CD14-positive monocyte (primary cell): ENCODE measurements around the gene MAST1. TPM values are rescaled to one million over a fixed set of nuclear protein-coding genes. Genes with fewer than 3 reads are reported as not detected.
A peak's percentile ranks its signal among the peaks of the same experiment; 100 is the strongest.

ENCODE experiments used
- DNase-seq, 3 donors: peaks; one replicate each; pipeline ENCODE4 v3.0.0-alpha.2; 2011 to 2022
- H2AFZ ChIP-seq: 2 replicates; pipeline ENCODE4 v1.6.0; 2012; ENCODE audit warnings: mild to moderate bottlenecking, low read depth, low read length, inconsistent platforms; ENCODE audit not compliant: insufficient read depth, poor library complexity, severe bottlenecking
- H3K27ac ChIP-seq, 2 donors: 1 replicate in 1 of 2; 2 replicates in 1 of 2; pipeline ENCODE4 v1.5.1; 2012 to 2013; ENCODE audit warnings: low read length in 2 of 2, control low read depth in 1 of 2, inconsistent platforms in 1 of 2, low read depth in 1 of 2, mild to moderate bottlenecking in 1 of 2
- H3K27me3 ChIP-seq, 2 donors: one replicate each; pipeline versions ENCODE4 v1.6.0 to v1.6.1; 2011 to 2013; ENCODE audit warnings: low read length in 2 of 2; ENCODE audit not compliant: control insufficient read depth in 2 of 2, insufficient read depth in 2 of 2
- H3K36me3 ChIP-seq, 2 donors: replicated peaks in 1 of 2; 1 replicate in 1 of 2; 2 replicates in 1 of 2; pipeline versions ENCODE4 v1.5.1 to v1.6.1; 2012 to 2013; ENCODE audit warnings: low read length in 2 of 2, control low read depth in 1 of 2, inconsistent platforms in 1 of 2, mild to moderate bottlenecking in 1 of 2; ENCODE audit not compliant: insufficient read depth in 2 of 2, control insufficient read depth in 1 of 2
- H3K4me1 ChIP-seq, 2 donors: 1 replicate in 1 of 2; 2 replicates in 1 of 2; pipeline versions ENCODE4 v1.5.1 to v1.6.1; 2012 to 2013; ENCODE audit warnings: low read length in 2 of 2, control low read depth in 1 of 2, inconsistent platforms in 1 of 2, mild to moderate bottlenecking in 1 of 2, moderate library complexity in 1 of 2; ENCODE audit not compliant: insufficient read depth in 2 of 2, control insufficient read depth in 1 of 2
- H3K4me2 ChIP-seq: replicated peaks from 2 replicates; pipeline ENCODE3; 2012; ENCODE audit warnings: low read length, moderate library complexity, mild to moderate bottlenecking; ENCODE audit not compliant: poor library complexity, severe bottlenecking; ENCODE audit errors: extremely low read depth
- H3K4me3 ChIP-seq, 3 experiments: fragments of 200-600 bp in 1 of 3; sonication (generic) in 1 of 3; replicated peaks in 1 of 3; 1 replicate in 2 of 3; 2 replicates in 1 of 3; pipeline ENCODE4 v1.5.1; 2011 to 2013; ENCODE audit warnings: low read length in 3 of 3, mild to moderate bottlenecking in 3 of 3, control low read depth in 2 of 3, low read depth in 2 of 3, inconsistent platforms in 1 of 3, moderate library complexity in 1 of 3
- H3K79me2 ChIP-seq: 2 replicates; pipeline ENCODE4 v1.6.0; 2012; ENCODE audit warnings: mild to moderate bottlenecking, control low read depth, inconsistent platforms, low read length, moderate library complexity; ENCODE audit not compliant: insufficient read depth
- H3K9ac ChIP-seq: 2 replicates; pipeline ENCODE4 v1.6.0; 2017; ENCODE audit warnings: low read length, mild to moderate bottlenecking; ENCODE audit not compliant: insufficient read depth, poor library complexity, severe bottlenecking
- H3K9me3 ChIP-seq, 2 donors: replicated peaks in 1 of 2; 1 replicate in 1 of 2; 2 replicates in 1 of 2; pipeline versions ENCODE4 v1.5.1 to v1.6.1; 2012 to 2013; ENCODE audit warnings: low read length in 2 of 2, control low read depth in 1 of 2; ENCODE audit not compliant: control insufficient read depth in 1 of 2, insufficient read depth in 1 of 2
- H4K20me1 ChIP-seq: 2 replicates; pipeline ENCODE4 v1.6.0; 2012; ENCODE audit warnings: mild to moderate bottlenecking, low read length, control low read depth, moderate library complexity; ENCODE audit not compliant: insufficient read depth
- H3K27ac Mint-ChIP-seq, 7 donors: one replicate each; pipeline ENCODE4 v1.8.0; 2020; ENCODE audit warnings: mild to moderate bottlenecking in 7 of 7, mixed read lengths in 7 of 7, moderate library complexity in 6 of 7, inconsistent platforms in 2 of 7
- H3K27me3 Mint-ChIP-seq, 3 donors: one replicate each; pipeline ENCODE4 v1.8.0; 2021 to 2022; ENCODE audit warnings: low read depth in 3 of 3, mild to moderate bottlenecking in 3 of 3, mixed read lengths in 3 of 3, moderate library complexity in 3 of 3, inconsistent platforms in 1 of 3
- H3K36me3 Mint-ChIP-seq, 2 donors: one replicate each; pipeline ENCODE4 v1.8.0; 2020; ENCODE audit warnings: mixed read lengths in 2 of 2, inconsistent platforms in 1 of 2, mild to moderate bottlenecking in 1 of 2
- H3K4me1 Mint-ChIP-seq: one replicate; pipeline ENCODE4 v1.8.0; 2020; ENCODE audit warnings: mild to moderate bottlenecking, mixed read lengths
- H3K4me3 Mint-ChIP-seq, 2 donors: one replicate each; pipeline ENCODE4 v1.8.0; 2020; ENCODE audit warnings: mild to moderate bottlenecking in 2 of 2, mixed read lengths in 2 of 2, moderate library complexity in 1 of 2
- H3K9me3 Mint-ChIP-seq, 7 donors: one replicate each; pipeline ENCODE4 v1.8.0; 2020 to 2022; ENCODE audit warnings: mixed read lengths in 7 of 7, mild to moderate bottlenecking in 6 of 7, moderate library complexity in 6 of 7, inconsistent platforms in 2 of 7
- CTCF ChIP-seq: fragments of 200-600 bp; IDR thresholded peaks from one replicate; pipeline ENCODE4 v1.8.0; 2022; ENCODE audit warnings: antibody characterized with exemption, mild to moderate bottlenecking
- WGBS: methylation state at CpG from one replicate; pipeline ENCODE4 v1.1.5; 2013; ENCODE audit warnings: missing lambda C conversion rate; ENCODE audit not compliant: insufficient coverage; 5-methylcytosine and 5-hydroxymethylcytosine counted together
- intact Hi-C, 2 donors: fragments of 100-400 bp; cut with micrococcal nuclease; formaldehyde crosslinking; loops; one replicate each; pipeline versions ENCODE4 v1.15.0 to v1.15.1; 2023
- polyA plus RNA-seq, 3 donors: library from polyadenylated mRNA; depleted of rRNA in 1 of 3; unstranded in 2 of 3; stranded (reverse) in 1 of 3; fragments of 300-500 nt in 2 of 3; fragments of >200 nt in 1 of 3; fragmentation: Illumina TruSeq in 2 of 3; gene quantifications; 1 replicate in 2 of 3; 2 replicates in 1 of 3; pipeline ENCODE4 v1.2.3, GENCODE V29; 2012 to 2021

The MAST1 gene
- polyA plus RNA-seq, 3 donors = 0.28 to 3.6 (median 1.1) TPM

- Mint-ChIP-seq H3K9me3 (peaks cover 0 to 7% (median 0%) of the 10 kb centered on the region in 7 donors), H3K4me1 (peaks cover 38% of the 10 kb centered on the region), H3K36me3 (peaks cover 2 to 12% of the 10 kb centered on the region in 2 donors), H3K27me3 (peaks cover 0 to 4% (median 1%) of the 10 kb centered on the region in 3 donors), H3K27ac (peak overlapping the region; percentile 99 to 100 (median 100)), H3K4me3 (peak overlapping the region; percentile 95 to 98)
- H3K36me3 ChIP-seq = no peaks in the 10 kb centered on the region
- WGBS = 0% methylated on average over 39 of the region's 56 CpGs
- H4K20me1 ChIP-seq = peaks cover 37% of the 10 kb centered on the region
- no peak for TF ChIP-seq CTCF
- no peaks in the 10 kb centered on the region for H3K27me3 ChIP-seq
- H2AFZ ChIP-seq = no peak overlapping the region
- H3K4me3 ChIP-seq = peak overlapping the region; percentile 85 to 100 (median 100)
- no peaks in the 10 kb centered on the region for H3K9me3 ChIP-seq
- peak overlapping the region; percentile 100 for H3K9ac ChIP-seq
- peak overlapping the region; percentile 99 for H3K4me2 ChIP-seq
- H3K4me1 ChIP-seq = peaks cover 59 to 64% of the 10 kb centered on the region in 2 donors
- DNase-seq = peak; percentile 97 to 99 (median 99)
- peak overlapping the region; percentile 95 to 100 for H3K27ac ChIP-seq
- intact Hi-C loops = loop anchor here (5.0 to 10.0 kb wide), 5 partner anchors 123 to 1055 kb away; partner anchors contain the start of genes CALR (in 1 of the 2), IER2 (in 1 of the 2), MAN2B1 (in 1 of the 2) and STX10 (in 1 of the 2)
- H3K79me2 ChIP-seq = peaks cover 78% of the 10 kb centered on the region
Measured at GRCh38 chr19:12789904-12790619, 48.3 kb upstream of the MAST1 start.

GRCh38 chr19:12790628-12791344, 47.5 kb upstream of the MAST1 start:
- Histone ChIP-seq H3K27me3 (no peaks in the 10 kb centered on the region), H3K4me2 (peak overlapping the region; percentile 99), H3K27ac (peak overlapping the region; percentile 95 to 100), H3K79me2 (peaks cover 79% of the 10 kb centered on the region), H3K4me1 (peaks cover 58 to 64% of the 10 kb centered on the region in 2 donors), H4K20me1 (peaks cover 42% of the 10 kb centered on the region), H3K9ac (peak overlapping the region; percentile 100), H3K4me3 (peak overlapping the region; percentile 85 to 100 (median 100)), H2AFZ (no peak overlapping the region), H3K9me3 (no peaks in the 10 kb centered on the region), H3K36me3 (no peaks in the 10 kb centered on the region)
- intact Hi-C loops = loop anchor here (1.0 to 10.0 kb wide), 5 partner anchors 8 to 362 kb away; partner anchors contain the start of genes CALR (in 1 of the 2), IER2 (in 1 of the 2), MAN2B1 (in 1 of the 2) and STX10 (in 1 of the 2)
- Mint-ChIP-seq H3K27me3 (peaks cover 0 to 4% (median 1%) of the 10 kb centered on the region in 3 donors), H3K27ac (peak overlapping the region; percentile 99 to 100 (median 100)), H3K9me3 (peaks cover 0 to 7% (median 0%) of the 10 kb centered on the region in 7 donors), H3K4me1 (peaks cover 44% of the 10 kb centered on the region), H3K4me3 (peak overlapping the region; percentile 95 to 98), H3K36me3 (peaks cover 2 to 12% of the 10 kb centered on the region in 2 donors)
- peak in 2 of 3 donors; percentile 35 to 46 for DNase-seq
- WGBS = under 1% methylated on average over 20 of the region's 22 CpGs
- no peak for TF ChIP-seq CTCF
